ENCODE results near the gene GPC5.

GPC5 gene

GRCh38 chr13:92384410-92384809, 986.0 kb downstream of the GPC5 start:
- no peak for TF ChIP-seq ZNF384 (IDR thresholded peaks at IDR 0.05)
- no peak for TF ChIP-seq FOXA1 (IDR thresholded peaks at IDR 0.05)
- no peak for TF ChIP-seq TARDBP (IDR thresholded peaks at IDR 0.05)
- TF ChIP-seq FOXK2 (IDR thresholded peaks at IDR 0.05): no peak
- no peak for TF ChIP-seq BHLHE40 (IDR thresholded peaks at IDR 0.05; ENCODE audit: borderline replicate concordance)
- no peak for TF ChIP-seq L3MBTL2 (conservative IDR thresholded peaks at IDR 0.05)
- no peak for TF ChIP-seq ELF4 (IDR thresholded peaks at IDR 0.05)
- TF ChIP-seq PKNOX1 (IDR thresholded peaks at IDR 0.05): no peak
- TF ChIP-seq CTBP1 (IDR thresholded peaks at IDR 0.05; ENCODE audit: borderline replicate concordance): no peak
- ChIA-PET POLR2A (no interaction called here), CTCF (no interaction called here)
- no peak for DNase-seq (ENCODE audit: extremely low spot score)

- no peak for DNase-seq (ENCODE audit: extremely low spot score)
- CTCF ChIA-PET: no interaction called here
- POLR2A ChIA-PET: no interaction called here
- TF ChIP-seq SUZ12 (IDR thresholded peaks at IDR 0.05) (no peak), ARNT (IDR thresholded peaks at IDR 0.05) (no peak), FOXK2 (IDR thresholded peaks at IDR 0.05) (no peak), ELF4 (IDR thresholded peaks at IDR 0.05) (no peak), PKNOX1 (IDR thresholded peaks at IDR 0.05) (no peak), BHLHE40 (IDR thresholded peaks at IDR 0.05; ENCODE audit: borderline replicate concordance) (no peak), SP1 (IDR thresholded peaks at IDR 0.05) (no peak), FOXM1 (IDR thresholded peaks at IDR 0.05; ENCODE audit: borderline replicate concordance) (no peak), L3MBTL2 (conservative IDR thresholded peaks at IDR 0.05) (no peak), ZNF384 (IDR thresholded peaks at IDR 0.05) (no peak), FOXA1 (IDR thresholded peaks at IDR 0.05) (no peak), NFRKB (IDR thresholded peaks at IDR 0.05) (no peak), LEF1 (IDR thresholded peaks at IDR 0.05; ENCODE audit: borderline replicate concordance) (no peak)
Observed at GRCh38 chr13:92387245-92387644, 988.8 kb downstream of the GPC5 start.

- CTCF ChIA-PET: no interaction called here
- peak; percentile 78 for TF ChIP-seq PKNOX1 (IDR thresholded peaks at IDR 0.05)
- TF ChIP-seq ELF4 (IDR thresholded peaks at IDR 0.05): no peak
- no peak for TF ChIP-seq SP1 (IDR thresholded peaks at IDR 0.05)
- TF ChIP-seq ZNF384 (IDR thresholded peaks at IDR 0.05): peak; percentile 74; the same call in 1 of the 2 replicates
- TF ChIP-seq ARNT (IDR thresholded peaks at IDR 0.05): peak; percentile 83
- TF ChIP-seq TARDBP (IDR thresholded peaks at IDR 0.05): no peak
- no peak; the same call in 1 of the 2 replicates for TF ChIP-seq CTBP1 (IDR thresholded peaks at IDR 0.05; ENCODE audit: borderline replicate concordance)
- no peak for TF ChIP-seq L3MBTL2 (conservative IDR thresholded peaks at IDR 0.05)
- TF ChIP-seq FOXM1 (IDR thresholded peaks at IDR 0.05; ENCODE audit: borderline replicate concordance): no peak
Observed at GRCh38 chr13:92390217-92390616, 991.8 kb downstream of the GPC5 start.

GRCh38 chr13:92403606-92404005, 1005.2 kb downstream of the GPC5 start:
- DNase-seq (ENCODE audit: extremely low spot score): no peak
- ChIA-PET POLR2A (no interaction called here), CTCF (no interaction called here)
- no peak for TF ChIP-seq NFRKB (IDR thresholded peaks at IDR 0.05)
- TF ChIP-seq FOXA1 (IDR thresholded peaks at IDR 0.05): no peak
- no peak for TF ChIP-seq TARDBP (IDR thresholded peaks at IDR 0.05)
- TF ChIP-seq HDGF (IDR thresholded peaks at IDR 0.05; ENCODE audit: borderline replicate concordance): no peak
- TF ChIP-seq PKNOX1 (IDR thresholded peaks at IDR 0.05): no peak
- TF ChIP-seq CTBP1 (IDR thresholded peaks at IDR 0.05; ENCODE audit: borderline replicate concordance): no peak
- no peak for TF ChIP-seq ARNT (IDR thresholded peaks at IDR 0.05)
- TF ChIP-seq FOXK2 (IDR thresholded peaks at IDR 0.05): no peak
- TF ChIP-seq L3MBTL2 (conservative IDR thresholded peaks at IDR 0.05): no peak
- TF ChIP-seq SUZ12 (IDR thresholded peaks at IDR 0.05): no peak
- TF ChIP-seq LEF1 (IDR thresholded peaks at IDR 0.05; ENCODE audit: borderline replicate concordance): no peak
- no peak for TF ChIP-seq FOXM1 (IDR thresholded peaks at IDR 0.05; ENCODE audit: borderline replicate concordance)
- no peak for TF ChIP-seq BHLHE40 (IDR thresholded peaks at IDR 0.05; ENCODE audit: borderline replicate concordance)
- no peak for TF ChIP-seq ZNF384 (IDR thresholded peaks at IDR 0.05)
- no peak for TF ChIP-seq ELF4 (IDR thresholded peaks at IDR 0.05)
- TF ChIP-seq SP1 (IDR thresholded peaks at IDR 0.05): no peak

More at GRCh38 chr13:92390217-92390616, 991.8 kb downstream of the GPC5 start:
- peak; percentile 64 for DNase-seq (ENCODE audit: extremely low spot score)
- POLR2A ChIA-PET: no interaction called here

- POLR2A ChIA-PET: no interaction called here
- DNase-seq (ENCODE audit: extremely low spot score): no peak
- CTCF ChIA-PET: no interaction called here
- TF ChIP-seq LEF1 (IDR thresholded peaks at IDR 0.05; ENCODE audit: borderline replicate concordance) (no peak), L3MBTL2 (conservative IDR thresholded peaks at IDR 0.05) (no peak), SP1 (IDR thresholded peaks at IDR 0.05) (no peak), FOXM1 (IDR thresholded peaks at IDR 0.05; ENCODE audit: borderline replicate concordance) (no peak), NFRKB (IDR thresholded peaks at IDR 0.05) (no peak), ELF4 (IDR thresholded peaks at IDR 0.05) (no peak), ZNF384 (IDR thresholded peaks at IDR 0.05) (no peak), ARNT (IDR thresholded peaks at IDR 0.05) (no peak), FOXA1 (IDR thresholded peaks at IDR 0.05) (no peak), CTBP1 (IDR thresholded peaks at IDR 0.05; ENCODE audit: borderline replicate concordance) (no peak)
Observed at GRCh38 chr13:92407858-92408257, 1009.4 kb downstream of the GPC5 start.

GRCh38 chr13:92412481-92412880, 1014.1 kb downstream of the GPC5 start:
- ChIA-PET POLR2A (no interaction called here), CTCF (interaction anchor here (1.1 kb wide), 1 partner anchor 39 kb away, joined by 3 read pairs; no protein-coding TSS in a partner anchor)
- DNase-seq (ENCODE audit: extremely low spot score): no peak
- TF ChIP-seq BHLHE40 (IDR thresholded peaks at IDR 0.05; ENCODE audit: borderline replicate concordance): no peak
- no peak for TF ChIP-seq ZNF384 (IDR thresholded peaks at IDR 0.05)
- TF ChIP-seq CTBP1 (IDR thresholded peaks at IDR 0.05; ENCODE audit: borderline replicate concordance): no peak
- no peak for TF ChIP-seq NFRKB (IDR thresholded peaks at IDR 0.05)
- no peak for TF ChIP-seq ELF4 (IDR thresholded peaks at IDR 0.05)
- no peak for TF ChIP-seq LEF1 (IDR thresholded peaks at IDR 0.05; ENCODE audit: borderline replicate concordance)
- TF ChIP-seq PKNOX1 (IDR thresholded peaks at IDR 0.05): no peak
- TF ChIP-seq HDGF (IDR thresholded peaks at IDR 0.05; ENCODE audit: borderline replicate concordance): no peak
- no peak for TF ChIP-seq FOXM1 (IDR thresholded peaks at IDR 0.05; ENCODE audit: borderline replicate concordance)
- TF ChIP-seq TARDBP (IDR thresholded peaks at IDR 0.05): no peak
- no peak for TF ChIP-seq SP1 (IDR thresholded peaks at IDR 0.05)
- no peak for TF ChIP-seq L3MBTL2 (conservative IDR thresholded peaks at IDR 0.05)
- TF ChIP-seq SUZ12 (IDR thresholded peaks at IDR 0.05): no peak
- TF ChIP-seq FOXA1 (IDR thresholded peaks at IDR 0.05): no peak
- TF ChIP-seq FOXK2 (IDR thresholded peaks at IDR 0.05): no peak

Measured in HEK293T (cell line).